Colonic mucosa (tissue), 4 donors: ENCODE results near the gene SRPRA. TPM values are rescaled to one million over a fixed set of nuclear protein-coding genes. Genes with fewer than 3 reads are reported as not detected.

Source experiments
- DNase-seq: peaks from one replicate; pipeline ENCODE4 v3.0.0-alpha.2; 2020
- H3K27ac ChIP-seq: fragments of 200-600 bp; one replicate; pipeline ENCODE4 v1.8.0; 2021
- H3K27me3 ChIP-seq: fragments of 200-600 bp; one replicate; pipeline ENCODE4 v1.8.0; 2021
- H3K36me3 ChIP-seq: fragments of 200-600 bp; one replicate; pipeline ENCODE4 v1.8.0; 2021
- H3K4me1 ChIP-seq: fragments of 200-600 bp; one replicate; pipeline ENCODE4 v1.8.0; 2021; ENCODE audit warnings: mild to moderate bottlenecking
- H3K4me3 ChIP-seq: fragments of 200-600 bp; one replicate; pipeline ENCODE4 v1.8.0; 2021
- H3K9ac ChIP-seq, 2 donors: one replicate each; pipeline ENCODE4 v1.7.0; 2013; ENCODE audit warnings: control low read depth in 2 of 2, low read depth in 2 of 2, low read length in 2 of 2
- H3K9me3 ChIP-seq: fragments of 200-600 bp; one replicate; pipeline ENCODE4 v1.8.0; 2021
- CTCF ChIP-seq: fragments of 200-600 bp; IDR thresholded peaks from one replicate; pipeline ENCODE4 v1.8.0; 2022; ENCODE audit warnings: antibody characterized with exemption, mild to moderate bottlenecking
- intact Hi-C: fragments of 100-400 bp; cut with DNase I; formaldehyde crosslinking; loops from one replicate; pipeline ENCODE4 v1.14.1; 2022
- total RNA-seq, 2 donors: library from RNA; stranded (reverse); fragmentation: NEBNext Ultra II Directional in 1 of 2; extraction: Animal tissue kit (Norgen Biotek cat#: 25700) in 1 of 2; gene quantifications; one replicate each; pipeline ENCODE4 v1.2.1, GENCODE V29; 2021
- donor health status: healthy.
- donor health status: DM: no; HTN: no; CAD: no.
- donor health status: DM: no; HTN: no; CAD: no.

Gene SRPRA
- total RNA-seq, 2 donors from 2014 or later: 75.8 to 102 TPM

- H3K4me3 ChIP-seq: no peak overlapping the region
- H3K27me3 ChIP-seq: no peaks in the 10 kb centered on the region
- H3K4me1 ChIP-seq: peaks cover 6% of the 10 kb centered on the region
- TF ChIP-seq CTCF: no peak
- no peak overlapping the region for H3K9ac ChIP-seq
- intact Hi-C loops: no loop called here
- no peak overlapping the region for H3K27ac ChIP-seq
- no peak for DNase-seq
- no peaks in the 10 kb centered on the region for H3K9me3 ChIP-seq
- no peaks in the 10 kb centered on the region for H3K36me3 ChIP-seq
Observed at GRCh38 chr11:126279191-126279590, 10.5 kb upstream of the SRPRA start.

DNA sequence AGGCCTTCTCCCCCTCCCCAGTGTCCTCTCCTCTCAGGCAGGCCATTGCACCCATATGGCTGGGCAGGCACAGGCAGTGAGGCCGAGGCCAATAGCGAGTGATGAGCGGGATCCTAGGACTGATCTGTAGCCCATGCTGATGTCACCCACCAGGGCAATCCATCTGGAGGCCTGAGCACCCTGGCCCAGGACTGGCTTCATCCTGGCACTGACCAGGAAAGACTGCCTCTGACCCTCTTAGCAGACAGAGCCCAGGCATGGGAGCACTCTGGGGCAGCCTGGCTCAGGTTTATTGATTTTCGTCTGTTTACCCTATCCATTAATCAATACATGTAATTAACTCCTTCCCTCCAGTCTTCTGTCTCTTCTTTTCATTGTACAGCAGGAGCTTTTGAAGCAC is 9.1 kb upstream of the SRPRA start:
- no peak for TF ChIP-seq CTCF
- DNase-seq: no peak
- no peaks in the 10 kb centered on the region for H3K9me3 ChIP-seq
- no peak overlapping the region for H3K27ac ChIP-seq
- intact Hi-C loops: no loop called here
- no peaks in the 10 kb centered on the region for H3K36me3 ChIP-seq
- H3K27me3 ChIP-seq: no peaks in the 10 kb centered on the region
- no peaks in the 10 kb centered on the region for H3K4me1 ChIP-seq
- no peak overlapping the region for H3K9ac ChIP-seq
- H3K4me3 ChIP-seq: no peak overlapping the region

DNA sequence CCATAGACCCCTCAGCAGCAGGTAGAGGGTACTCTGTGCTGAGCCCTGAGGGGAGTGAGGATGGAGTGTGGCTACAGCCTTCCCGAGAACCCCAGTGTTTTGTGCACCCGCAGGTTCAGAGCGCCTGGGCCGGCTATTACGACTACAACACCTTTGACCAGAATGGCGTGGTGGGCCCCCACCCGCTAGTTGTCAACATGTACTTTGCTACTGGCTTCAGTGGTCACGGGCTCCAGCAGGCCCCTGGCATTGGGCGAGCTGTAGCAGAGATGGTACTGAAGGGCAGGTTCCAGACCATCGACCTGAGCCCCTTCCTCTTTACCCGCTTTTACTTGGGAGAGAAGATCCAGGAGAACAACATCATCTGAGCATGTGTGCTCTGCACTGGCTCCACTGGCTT is 8.6 kb upstream of the SRPRA start:
- Histone ChIP-seq H3K36me3 (no peaks in the 10 kb centered on the region), H3K27me3 (no peaks in the 10 kb centered on the region), H3K9me3 (no peaks in the 10 kb centered on the region), H3K4me1 (no peaks in the 10 kb centered on the region), H3K9ac (no peak overlapping the region), H3K4me3 (no peak overlapping the region), H3K27ac (no peak overlapping the region)
- no peak for TF ChIP-seq CTCF
- intact Hi-C loops: no loop called here
- no peak for DNase-seq

DNA sequence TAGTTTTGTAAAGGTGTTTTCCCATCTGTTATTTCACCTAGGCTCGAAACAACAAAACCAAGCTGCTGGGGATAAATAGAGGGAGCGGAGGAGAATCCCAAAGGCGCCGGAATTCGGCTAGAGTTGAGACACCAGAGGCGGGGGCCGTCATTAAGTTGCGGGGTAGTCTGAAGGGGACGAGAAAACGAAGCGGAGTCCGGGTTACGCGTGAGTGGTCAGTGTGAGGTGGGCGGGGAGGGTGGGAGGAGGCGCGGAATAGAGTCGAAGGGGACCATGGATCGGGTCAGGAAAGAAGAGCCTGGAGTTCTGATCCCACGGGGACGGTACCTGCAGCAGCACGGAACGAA is 361 bp downstream of the SRPRA start:
- no peak for TF ChIP-seq CTCF
- DNase-seq: no peak
- H3K4me1 ChIP-seq: peaks cover 5% of the 10 kb centered on the region
- H3K4me3 ChIP-seq: peak overlapping the region; percentile 72
- intact Hi-C loops: loop anchor here (5.0 kb wide), 1 partner anchor 56 kb away; the partner anchor contains the start of genes FAM118B and RPUSD4
- peak overlapping the region; percentile 85 for H3K27ac ChIP-seq
- no peaks in the 10 kb centered on the region for H3K9me3 ChIP-seq
- no peaks in the 10 kb centered on the region for H3K27me3 ChIP-seq
- H3K9ac ChIP-seq: peak overlapping the region; percentile 89 to 93
- H3K36me3 ChIP-seq: peaks cover 17% of the 10 kb centered on the region

GRCh38 chr11:126267650-126268049 is 1.0 kb downstream of the SRPRA start:
- no peak for TF ChIP-seq CTCF
- peaks cover 5% of the 10 kb centered on the region for H3K4me1 ChIP-seq
- peak overlapping the region; percentile 85 for H3K27ac ChIP-seq
- peaks cover 17% of the 10 kb centered on the region for H3K36me3 ChIP-seq
- H3K27me3 ChIP-seq: no peaks in the 10 kb centered on the region
- peak overlapping the region; percentile 89 to 93 for H3K9ac ChIP-seq
- H3K4me3 ChIP-seq: peak overlapping the region; percentile 72
- no peaks in the 10 kb centered on the region for H3K9me3 ChIP-seq
- no peak for DNase-seq
- intact Hi-C loops: loop anchor here (5.0 kb wide), 1 partner anchor 55 kb away; the partner anchor contains the start of genes FAM118B and RPUSD4

DNA sequence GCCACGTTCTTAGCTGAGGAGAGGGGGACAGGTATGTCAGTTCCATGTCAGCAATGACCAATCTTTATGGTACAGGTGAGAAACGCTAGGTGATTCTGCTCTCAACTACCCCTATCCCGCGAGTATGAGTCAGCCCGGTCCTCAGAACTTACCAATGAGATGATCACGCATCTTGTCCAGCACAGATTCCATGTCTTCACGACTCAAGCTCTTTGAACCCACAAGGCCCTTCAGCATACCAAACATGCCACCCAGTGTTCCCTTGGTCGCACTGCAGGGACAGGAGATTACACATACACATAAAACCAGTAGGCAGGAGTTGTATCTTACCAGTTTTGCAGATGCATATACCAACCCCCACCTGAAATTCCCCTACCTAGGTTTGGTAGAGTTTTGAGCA is 2.9 kb downstream of the SRPRA start:
- DNase-seq: no peak
- Histone ChIP-seq H3K9me3 (no peaks in the 10 kb centered on the region), H3K27ac (no peak overlapping the region), H3K9ac (no peak overlapping the region), H3K27me3 (no peaks in the 10 kb centered on the region), H3K4me3 (no peak overlapping the region), H3K4me1 (peaks cover 5% of the 10 kb centered on the region), H3K36me3 (peaks cover 17% of the 10 kb centered on the region)
- intact Hi-C loops: loop anchor here (5.0 kb wide), 1 partner anchor 54 kb away; the partner anchor contains the start of genes FAM118B and RPUSD4
- no peak for TF ChIP-seq CTCF
